A549 (cell line): ENCODE results near the gene IGSF10. TPM values are rescaled to one million over a fixed set of nuclear protein-coding genes. Genes with fewer than 3 reads are reported as not detected.
A peak's percentile ranks its signal among the peaks of the same experiment; 100 is the strongest.

ENCODE experiments used
- ATAC-seq, 2 experiments: fragments of 200-7000 bp in 1 of 2; fragments of >200 bp in 1 of 2; cut with Nextera tagmentation in 1 of 2; cut with Tn5 transposase in 1 of 2; 3 replicates each; pipeline versions ENCODE4 v1.8.0 to v1.9.1; 2018 to 2020; ENCODE audit warnings: mild to moderate bottlenecking in 1 of 2, moderate library complexity in 1 of 2
- CTCF ChIA-PET: fragments of 300-600 bp; sonication (Branson Sonifier 250); formaldehyde crosslinking; extraction: SDS; loops from one replicate; lab custom pipeline; 2021; ENCODE audit warnings: antibody characterized with exemption, inconsistent platforms; lab: Yijun Ruan, JAX
- POLR2A ChIA-PET: fragments of 350-600 bp; formaldehyde crosslinking; extraction: SDS; loops from one replicate; lab custom pipeline; 2021; ENCODE audit warnings: antibody characterized with exemption, inconsistent platforms; lab: Yijun Ruan, JAX
- DNase-seq, 2 experiments: peaks; one replicate each; pipeline versions ENCODE4 v3.0.0 to v3.0.0-alpha.2; 2011 to 2016; ENCODE audit warnings: low read depth in 1 of 2, low spot score in 1 of 2
- FAIRE-seq: peaks from 2 replicates; lab custom pipeline; 2011; peaks lifted over from hg19 to GRCh38; lab: Jason Lieb, UNC
- H3K27ac ChIP-seq, 2 experiments: fragments of >200 bp; sonication (Bioruptor Twin); formaldehyde crosslinking; 3 replicates each; pipeline ENCODE4 v1.5.1; 2016 to 2017
- H3K4me1 ChIP-seq: fragments of >200 bp; sonication (Bioruptor Twin); formaldehyde crosslinking; 3 replicates; pipeline ENCODE4 v1.6.1; 2016
- H3K4me2 ChIP-seq: fragments of >200 bp; sonication (Bioruptor Twin); formaldehyde crosslinking; 3 replicates; pipeline ENCODE4 v1.6.1; 2016
- H3K4me3 ChIP-seq: fragments of >200 bp; sonication (Bioruptor Twin); formaldehyde crosslinking; 3 replicates; pipeline ENCODE4 v1.5.1; 2016
- H3K9me3 ChIP-seq: fragments of >200 bp; sonication (Bioruptor Twin); formaldehyde crosslinking; 3 replicates; pipeline ENCODE4 v1.6.1; 2016
- ATOH8 ChIP-seq: fragments of 250-450 bp; sonication (Bioruptor Pico); IDR thresholded peaks from 2 replicates; pipeline ENCODE4 v1.5.0; 2020; ENCODE audit warnings: low read depth, mild to moderate bottlenecking, moderate library complexity
- CHD2 ChIP-seq: fragments of 150-350 bp; IDR thresholded peaks from 2 replicates; pipeline ENCODE4 v1.6.1; 2014; ENCODE audit warnings: low read length; ENCODE audit not compliant: partially characterized antibody
- CTCF ChIP-seq: fragments of >200 bp; sonication (Bioruptor Twin); formaldehyde crosslinking; IDR thresholded peaks from 3 replicates; pipeline ENCODE4 v1.5.1; 2016
- E2F6 ChIP-seq: IDR thresholded peaks from 2 replicates; pipeline ENCODE4 v1.6.1; 2012; ENCODE audit warnings: low read depth, borderline replicate concordance
- EHF ChIP-seq: fragments of 250-450 bp; sonication (Bioruptor Pico); IDR thresholded peaks from 2 replicates; pipeline ENCODE4 v1.5.0; 2020; ENCODE audit warnings: mild to moderate bottlenecking
- EHMT2 ChIP-seq: fragments of 200-600 bp; sonication (generic); IDR thresholded peaks from 2 replicates; pipeline ENCODE4 v1.6.1; 2016; ENCODE audit warnings: antibody characterized with exemption, low read depth, mild to moderate bottlenecking, moderate library complexity
- FOSB ChIP-seq: fragments of 250-450 bp; sonication (Bioruptor Pico); IDR thresholded peaks from 2 replicates; pipeline ENCODE4 v1.5.0; 2020; ENCODE audit warnings: mild to moderate bottlenecking, moderate library complexity
- FOSL2 ChIP-seq, 2 experiments: fragments of 450-650 bp in 1 of 2; fragments of >200 bp in 1 of 2; sonication (Bioruptor Twin) in 1 of 2; formaldehyde crosslinking; IDR thresholded peaks; 2 replicates each; pipeline versions ENCODE4 v1.5.0 to v1.6.1; 2016 to 2020; ENCODE audit warnings: mild to moderate bottlenecking in 1 of 2, moderate library complexity in 1 of 2
- HEYL ChIP-seq: fragments of 250-450 bp; sonication (Bioruptor Pico); IDR thresholded peaks from 2 replicates; pipeline ENCODE4 v1.8.0; 2021; ENCODE audit warnings: mild to moderate bottlenecking, moderate library complexity
- HOXA7 ChIP-seq: fragments of 250-450 bp; sonication (Bioruptor Pico); IDR thresholded peaks from 2 replicates; pipeline ENCODE4 v1.5.0; 2020; ENCODE audit warnings: mild to moderate bottlenecking, moderate library complexity
- HOXB5 ChIP-seq: fragments of 250-450 bp; sonication (Bioruptor Pico); IDR thresholded peaks from 2 replicates; pipeline ENCODE4 v1.5.0; 2020; ENCODE audit warnings: mild to moderate bottlenecking, moderate library complexity
- JUN ChIP-seq, 2 experiments: fragments of >200 bp; sonication (Bioruptor Twin); formaldehyde crosslinking; IDR thresholded peaks; 2 replicates in 1 of 2; 3 replicates in 1 of 2; pipeline ENCODE4 v1.6.1; 2016 to 2017
- MAZ ChIP-seq: fragments of 150-350 bp; IDR thresholded peaks from 2 replicates; pipeline ENCODE4 v1.6.1; 2014; ENCODE audit warnings: antibody characterized with exemption, low read depth, low read length, borderline replicate concordance
- NPAS2 ChIP-seq: fragments of 250-450 bp; sonication (Bioruptor Pico); IDR thresholded peaks from 2 replicates; pipeline ENCODE4 v1.8.0; 2022; ENCODE audit warnings: mild to moderate bottlenecking, moderate library complexity, borderline replicate concordance
- NR3C1 ChIP-seq: fragments of >200 bp; sonication (Bioruptor Twin); formaldehyde crosslinking; IDR thresholded peaks from 3 replicates; pipeline ENCODE4 v1.6.1; 2017
- POLR2A ChIP-seq: IDR thresholded peaks from 2 replicates; pipeline ENCODE4 v1.6.1; 2012; ENCODE audit warnings: mild to moderate bottlenecking, low read length
- RARB ChIP-seq: fragments of 250-450 bp; sonication (Bioruptor Pico); IDR thresholded peaks from 2 replicates; pipeline ENCODE4 v1.8.0; 2021; ENCODE audit warnings: mild to moderate bottlenecking, moderate library complexity
- RCOR1 ChIP-seq: fragments of 150-350 bp; IDR thresholded peaks from 2 replicates; pipeline ENCODE4 v1.6.1; 2014; ENCODE audit warnings: antibody characterized with exemption, low read length, low read depth
- REST ChIP-seq: fragments of 200-600 bp; sonication (generic); IDR thresholded peaks from 2 replicates; pipeline ENCODE4 v1.6.1; 2016; ENCODE audit warnings: antibody characterized with exemption, mild to moderate bottlenecking, moderate library complexity
- SREBF2 ChIP-seq: fragments of 450-650 bp; IDR thresholded peaks from 2 replicates; pipeline ENCODE4 v1.6.1; 2014; ENCODE audit warnings: mild to moderate bottlenecking, moderate library complexity
- TFCP2L1 ChIP-seq: fragments of 250-450 bp; sonication (Bioruptor Pico); IDR thresholded peaks from 2 replicates; pipeline ENCODE4 v1.5.0; 2021; ENCODE audit warnings: mild to moderate bottlenecking
- USF2 ChIP-seq: fragments of 450-650 bp; IDR thresholded peaks from 2 replicates; pipeline ENCODE4 v1.6.1; 2014; ENCODE audit warnings: antibody characterized with exemption
- ZSCAN20 ChIP-seq: fragments of 250-450 bp; sonication (Bioruptor Pico); IDR thresholded peaks from 2 replicates; pipeline ENCODE4 v1.8.0; 2022; ENCODE audit warnings: mild to moderate bottlenecking, moderate library complexity
- WGBS: methylation state at CpG from one replicate; pipeline ENCODE4 v1.1.6; 2017; ENCODE audit errors: missing lambda C conversion rate; 5-methylcytosine and 5-hydroxymethylcytosine counted together
- polyA plus RNA-seq, 4 experiments: library from polyadenylated mRNA; depleted of rRNA in 3 of 4; stranded (reverse); fragments of >200 nt; fragmentation: RNase III in 1 of 4; extraction: RNeasy Plus Mini Kit Qiagen cat#74134 plus additional on column Dnase treatment in 1 of 4; gene quantifications; 2 replicates in 3 of 4; 3 replicates in 1 of 4; pipeline ENCODE4 v1.2.3, GENCODE V29; 2011 to 2017

IGSF10 gene
- polyA plus RNA-seq, 2 of the 4 experiments (the other 2 are of a cell fraction) = 0.61 to 2.9 TPM

- Histone ChIP-seq H3K4me1 (peaks cover 5% of the 10 kb centered on the region; the same call in 2 of the 3 replicates), H3K4me3 (peak overlapping the region; percentile 72), H3K27ac (peak overlapping the region; percentile 78 to 84), H3K9me3 (no peaks in the 10 kb centered on the region), H3K4me2 (peak overlapping the region; percentile 97)
- WGBS = 66% methylated on average over 2 of the region's 2 CpGs
- ChIA-PET POLR2A (interaction anchor here (0.8 kb wide), 1 partner anchor 155 kb away, joined by 3 read pairs; no protein-coding TSS in a partner anchor), CTCF (interaction anchor here (0.6 to 1.9 kb wide), 4 partner anchors 8 to 467 kb away, joined by 3 to 6 read pairs (median 4); no protein-coding TSS in a partner anchor)
- no peak for TF ChIP-seq HOXA7 (CRISPR knock-in tag)
- no peak for TF ChIP-seq ATOH8 (CRISPR knock-in tag)
- TF ChIP-seq JUN (IDR thresholded peaks at IDR 0.05) = no peak
- no peak for TF ChIP-seq ZSCAN20 (CRISPR knock-in tag)
- TF ChIP-seq SREBF2 = no peak
- no peak for TF ChIP-seq MAZ
- TF ChIP-seq E2F6 = no peak
- TF ChIP-seq RARB (CRISPR knock-in tag) = no peak
- TF ChIP-seq FOSB (CRISPR knock-in tag) = no peak
- no peak for TF ChIP-seq USF2
- TF ChIP-seq EHF = no peak
- no peak for FAIRE-seq
- ATAC-seq = peak; percentile 15 to 35; a peak in 3 of 6 replicates
- DNase-seq = no peak
Observed at GRCh38 chr3:151460228-151460627, 633 bp downstream of the IGSF10 start.

- TF ChIP-seq POLR2A = no peak
- no peak for TF ChIP-seq USF2
- TF ChIP-seq FOSL2 (IDR thresholded peaks at IDR 0.05) = no peak
- no peak for TF ChIP-seq FOSL2 (CRISPR knock-in tag; IDR thresholded peaks at IDR 0.05)
- TF ChIP-seq EHMT2 = no peak
- TF ChIP-seq HOXB5 (CRISPR knock-in tag) = no peak
- no peak for TF ChIP-seq TFCP2L1 (CRISPR knock-in tag)
- TF ChIP-seq RCOR1 = no peak
- no peak for TF ChIP-seq JUN (IDR thresholded peaks at IDR 0.05)
- H3K4me3 ChIP-seq = no peak overlapping the region
- DNase-seq = no peak
- POLR2A ChIA-PET = no interaction called here
- 60% methylated on average over 3 of the region's 3 CpGs for WGBS
- FAIRE-seq = no peak
- no peak overlapping the region for H3K4me2 ChIP-seq
- CTCF ChIA-PET = interaction anchor here (1.3 to 1.9 kb wide), 3 partner anchors 9 to 28 kb away, joined by 3 to 6 read pairs (median 4); no protein-coding TSS in a partner anchor
- peaks cover 5% of the 10 kb centered on the region; the same call in 2 of the 3 replicates for H3K4me1 ChIP-seq
- no peaks in the 10 kb centered on the region for H3K9me3 ChIP-seq
- no peak for ATAC-seq
- no peak overlapping the region for H3K27ac ChIP-seq
Observed at GRCh38 chr3:151459358-151459757, 1.5 kb downstream of the IGSF10 start.

- POLR2A ChIA-PET = no interaction called here
- TF ChIP-seq SREBF2 (no peak), HOXB5 (CRISPR knock-in tag) (no peak), NR3C1 (no peak), HEYL (CRISPR knock-in tag) (no peak), CTCF (no peak), ATOH8 (CRISPR knock-in tag) (no peak), FOSL2 (IDR thresholded peaks at IDR 0.05) (no peak), FOSL2 (CRISPR knock-in tag; IDR thresholded peaks at IDR 0.05) (no peak), JUN (IDR thresholded peaks at IDR 0.05) (no peak), NPAS2 (CRISPR knock-in tag) (no peak), REST (no peak), CHD2 (no peak)
Observed at GRCh38 chr3:151456065-151456464, 4.8 kb downstream of the IGSF10 start.

More at GRCh38 chr3:151456065-151456464, 4.8 kb downstream of the IGSF10 start:
- Histone ChIP-seq H3K4me2 (no peak overlapping the region), H3K4me1 (peaks cover 5% of the 10 kb centered on the region; the same call in 2 of the 3 replicates), H3K27ac (no peak overlapping the region), H3K4me3 (no peak overlapping the region), H3K9me3 (no peaks in the 10 kb centered on the region)
- DNase-seq = no peak
- no peak for FAIRE-seq
- 85% methylated on average over 3 of the region's 3 CpGs for WGBS
- CTCF ChIA-PET = interaction anchor here (1.1 to 1.5 kb wide), 3 partner anchors 12 to 382 kb away, joined by 3 to 5 read pairs (median 4); no protein-coding TSS in a partner anchor
- ATAC-seq = no peak
